ENCODE results near the gene NPB. TPM values are rescaled to one million over a fixed set of nuclear protein-coding genes. Genes with fewer than 3 reads are reported as not detected.

The NPB gene
- total RNA-seq, 8 experiments from 2014 or later = 0.15 to 0.92 (median 0.43) TPM; not detected in 1

DNA sequence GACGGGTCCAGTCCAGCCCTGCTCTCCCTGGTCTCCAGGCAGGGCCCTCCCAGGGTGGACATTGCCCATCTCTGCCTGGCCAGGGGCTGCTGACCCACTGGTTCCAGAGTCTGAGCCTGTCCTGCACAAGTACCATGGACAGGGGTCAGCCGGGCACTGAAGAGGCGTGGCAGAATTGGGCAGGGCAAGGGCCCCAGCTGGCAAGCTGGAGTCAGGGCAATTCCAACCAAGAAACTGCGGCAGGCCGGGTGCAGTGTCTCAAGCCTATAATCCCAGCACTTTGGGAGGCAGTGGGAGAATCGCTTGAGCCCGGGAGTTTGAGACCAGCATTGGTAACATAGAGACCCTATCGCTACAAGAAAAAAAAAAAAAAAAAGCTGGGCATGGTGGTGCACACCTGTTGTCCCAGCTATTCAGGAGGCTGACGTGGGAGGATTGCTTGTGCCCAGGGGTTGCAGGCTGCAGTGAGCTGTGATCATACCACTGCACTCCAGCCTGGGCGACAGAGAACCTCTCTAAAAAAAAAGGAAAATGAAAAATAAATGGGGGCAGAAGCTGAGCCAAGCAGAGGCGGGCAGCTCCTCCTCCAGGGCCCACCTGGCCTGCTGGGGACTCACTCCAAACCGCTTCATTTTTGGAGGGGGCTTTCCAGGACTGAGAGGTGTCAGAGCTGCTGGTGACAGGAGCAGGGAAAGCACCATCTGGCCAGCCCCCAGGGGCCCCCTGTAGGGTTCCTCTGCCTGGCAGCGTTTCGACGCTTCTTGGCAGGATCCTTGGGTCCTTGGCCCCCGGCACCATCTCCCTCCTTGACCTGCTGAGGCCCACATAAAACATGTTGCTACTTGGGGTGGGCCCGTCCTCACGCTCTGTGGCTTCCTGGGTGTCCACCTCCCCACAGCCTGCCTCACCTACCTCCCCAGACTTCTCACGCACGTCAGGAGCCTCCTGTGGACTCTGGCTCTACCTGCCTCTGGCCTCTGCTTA is 28.4 kb downstream of the NPB start:
- Histone ChIP-seq H3K4me3 (no peak overlapping the region), H3K4me1 (replicated peaks in 1 of 2) (peaks cover 13 to 15% of the 10 kb centered on the region in 2 donors), H3K27ac (no peak overlapping the region)
- WGBS, 10 experiments = 75 to 100% (median 88%) methylated on average over 2 to 9 of the region's 20 CpGs; no CpG with 5 or more reads in 2 of the 10 experiments
- in situ Hi-C loops (cut with MboI; ENCODE audit: low pct_unique_long_range_greater_than_20kb in 2 of 9, low sequenced_read_pairs in 9 of 9, unreplicated experiment in 9 of 9) = no loop called here
- ATAC-seq (replicated peaks in 6 of 8) = no peak

GRCh38 chr17:81931189-81931556 is 29.1 kb downstream of the NPB start:
- WGBS, 10 experiments = 68 to 80% methylated on average over 2 to 9 of the region's 13 CpGs; no CpG with 5 or more reads in 8 of the 10 experiments
- Histone ChIP-seq H3K4me3 (no peak overlapping the region), H3K4me1 (replicated peaks in 1 of 2) (peaks cover 18 to 19% of the 10 kb centered on the region in 2 donors), H3K27ac (no peak overlapping the region)
- in situ Hi-C loops (cut with MboI; ENCODE audit: low pct_unique_long_range_greater_than_20kb in 2 of 9, low sequenced_read_pairs in 9 of 9, unreplicated experiment in 9 of 9) = no loop called here
- ATAC-seq (replicated peaks in 6 of 8) = no peak

- in situ Hi-C loops (cut with MboI; ENCODE audit: low pct_unique_long_range_greater_than_20kb in 2 of 9, low sequenced_read_pairs in 9 of 9, unreplicated experiment in 9 of 9) = no loop called here
- Histone ChIP-seq H3K4me1 (replicated peaks in 1 of 2) (peaks cover 16 to 18% of the 10 kb centered on the region in 2 donors), H3K27ac (no peak overlapping the region), H3K4me3 (no peak overlapping the region)
- WGBS, 10 experiments = 15 to 83% methylated on average over 1 to 6 of the region's 15 CpGs; no CpG with 5 or more reads in 8 of the 10 experiments
- no peak for ATAC-seq (replicated peaks in 6 of 8)
These were observed 29.7 kb downstream of the NPB start for GRCh38 chr17:81931557-81932332.

DNA sequence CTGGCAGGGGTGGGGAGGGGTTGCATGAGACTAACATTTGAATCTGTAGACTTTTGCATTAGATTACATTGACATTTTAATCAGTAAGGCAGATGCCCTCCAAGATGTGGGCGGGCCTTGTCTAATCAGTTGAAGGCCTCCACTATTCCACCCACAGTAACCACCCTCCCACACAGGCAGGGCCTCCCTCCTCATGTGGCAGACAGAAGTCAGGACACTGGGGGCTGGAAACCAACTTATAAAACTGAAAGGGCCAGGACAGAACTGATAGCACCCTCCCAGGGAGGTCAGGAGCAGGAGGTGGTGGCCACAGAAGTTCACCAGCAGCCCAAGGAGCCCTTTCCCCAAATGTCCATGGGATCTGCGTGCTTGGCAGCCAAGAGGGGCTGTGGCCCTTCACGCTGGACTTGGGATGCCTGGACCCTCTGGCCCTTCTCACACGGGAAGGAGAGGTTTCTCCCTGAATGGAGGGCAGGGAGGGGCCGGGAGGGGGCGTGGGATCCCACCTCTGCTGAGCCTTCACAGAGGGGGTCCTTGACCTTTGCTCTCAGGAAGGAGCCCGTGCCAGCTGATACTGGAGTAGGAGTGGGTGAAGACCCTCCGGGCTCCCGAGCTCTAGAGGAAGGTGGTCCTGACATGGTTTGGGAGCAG is 30.4 kb downstream of the NPB start:
- no peak for ATAC-seq (replicated peaks in 6 of 8)
- in situ Hi-C loops (cut with MboI; ENCODE audit: low pct_unique_long_range_greater_than_20kb in 2 of 9, low sequenced_read_pairs in 9 of 9, unreplicated experiment in 9 of 9) = no loop called here
- 93 to 100% methylated on average over 1 to 3 of the region's 9 CpGs; no CpG with 5 or more reads in 8 of the 10 experiments for WGBS, 10 experiments

DNA sequence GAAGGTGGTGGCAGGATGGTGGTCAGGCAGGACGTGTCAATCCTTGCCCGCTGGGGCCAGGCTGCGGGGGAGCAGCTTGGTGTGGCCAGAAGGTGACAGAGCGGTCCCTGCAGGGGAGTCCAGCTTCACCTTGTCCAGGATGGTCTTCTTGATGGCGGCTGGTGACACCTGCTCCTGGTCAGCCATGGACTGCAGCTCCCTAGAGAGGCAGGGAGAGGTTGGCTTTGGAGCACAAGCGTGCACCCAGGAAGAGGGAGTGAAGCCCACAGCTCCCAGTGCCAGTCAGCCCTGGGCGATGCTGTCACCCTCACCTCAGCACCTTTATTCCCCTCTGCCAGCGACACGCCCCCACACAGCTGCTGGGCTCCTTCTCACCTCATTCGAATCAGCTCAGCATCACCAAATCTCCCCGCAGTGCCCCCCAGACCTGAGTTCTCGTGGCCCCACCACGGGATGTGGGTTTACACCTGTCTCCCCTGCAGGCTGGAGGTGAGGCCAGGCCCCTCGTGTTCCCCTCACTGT is 31.2 kb downstream of the NPB start:
- ATAC-seq (replicated peaks in 6 of 8) = no peak
- H3K4me1 ChIP-seq (replicated peaks in 1 of 2) = peaks cover 24 to 25% of the 10 kb centered on the region in 2 donors
- in situ Hi-C loops (cut with MboI; ENCODE audit: low pct_unique_long_range_greater_than_20kb in 2 of 9, low sequenced_read_pairs in 9 of 9, unreplicated experiment in 9 of 9) = no loop called here
- H3K4me3 ChIP-seq = no peak overlapping the region
- 60 to 97% (median 91%) methylated on average over 1 to 7 of the region's 14 CpGs; no CpG with 5 or more reads in 7 of the 10 experiments for WGBS, 10 experiments
- no peak overlapping the region for H3K27ac ChIP-seq

More for the DNA sequence above, 30.4 kb downstream of the NPB start:
- Histone ChIP-seq H3K4me1 (replicated peaks in 1 of 2) (peaks cover 16 to 18% of the 10 kb centered on the region in 2 donors), H3K4me3 (no peak overlapping the region), H3K27ac (no peak overlapping the region)

GRCh38 chr17:81934098-81934757 is 32.2 kb downstream of the NPB start:
- H3K4me1 ChIP-seq (replicated peaks in 1 of 2) = peaks cover 17 to 18% of the 10 kb centered on the region in 2 donors
- 91 to 94% methylated on average over 6 to 7 of the region's 23 CpGs; no CpG with 5 or more reads in 8 of the 10 experiments for WGBS, 10 experiments
- H3K27ac ChIP-seq = no peak overlapping the region
- ATAC-seq (replicated peaks in 6 of 8) = no peak
- in situ Hi-C loops (cut with MboI; ENCODE audit: low pct_unique_long_range_greater_than_20kb in 2 of 9, low sequenced_read_pairs in 9 of 9, unreplicated experiment in 9 of 9) = no loop called here
- no peak overlapping the region for H3K4me3 ChIP-seq

GRCh38 chr17:81934850-81935708 is 33.0 kb downstream of the NPB start:
- ATAC-seq (replicated peaks in 6 of 8) = no peak
- H3K27ac ChIP-seq = no peak overlapping the region
- in situ Hi-C loops (cut with MboI; ENCODE audit: low pct_unique_long_range_greater_than_20kb in 2 of 9, low sequenced_read_pairs in 9 of 9, unreplicated experiment in 9 of 9) = no loop called here
- WGBS, 10 experiments = 67 to 100% (median 87%) methylated on average over 2 to 9 of the region's 38 CpGs; no CpG with 5 or more reads in 5 of the 10 experiments
- no peak overlapping the region for H3K4me3 ChIP-seq
- H3K4me1 ChIP-seq (replicated peaks in 1 of 2) = peaks cover 18 to 20% of the 10 kb centered on the region in 2 donors

GRCh38 chr17:81935709-81936084 is 33.7 kb downstream of the NPB start:
- WGBS, 10 experiments = 80% methylated on average over 2 of the region's 6 CpGs; no CpG with 5 or more reads in 9 of the 10 experiments
- Histone ChIP-seq H3K4me1 (replicated peaks in 1 of 2) (peaks cover 18 to 20% of the 10 kb centered on the region in 2 donors), H3K4me3 (peak overlapping the region; percentile 49 to 76 (median 64)), H3K27ac (no peak overlapping the region)
- ATAC-seq (replicated peaks in 6 of 8) = no peak
- in situ Hi-C loops (cut with MboI; ENCODE audit: low pct_unique_long_range_greater_than_20kb in 2 of 9, low sequenced_read_pairs in 9 of 9, unreplicated experiment in 9 of 9) = no loop called here

DNA sequence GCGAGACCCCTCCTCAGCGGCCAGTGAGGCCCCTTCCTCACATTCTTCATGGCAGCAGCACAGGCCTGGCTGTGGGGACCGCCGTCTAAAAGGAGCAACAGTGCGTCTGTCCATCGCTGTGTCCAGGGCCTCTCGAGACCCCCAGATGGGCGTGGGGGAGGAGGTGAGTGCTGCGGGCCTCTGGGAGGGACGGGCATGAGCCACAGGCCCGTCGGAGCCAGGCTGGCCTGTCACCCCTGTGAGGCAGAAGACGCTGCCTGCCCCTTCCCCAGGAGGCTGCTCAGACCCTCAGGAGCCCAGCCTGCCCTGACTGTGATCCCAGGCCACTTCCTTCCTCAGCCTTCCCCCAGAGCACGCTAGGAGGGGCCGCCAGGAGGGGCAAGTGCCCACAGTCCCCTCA is 37.2 kb downstream of the NPB start:
- ATAC-seq (replicated peaks in 6 of 8) = no peak
- no CpG with 5 or more reads among the region's 15 CpGs for WGBS, 10 experiments
- Histone ChIP-seq H3K4me1 (replicated peaks in 1 of 2) (peaks cover 28 to 34% of the 10 kb centered on the region in 2 donors), H3K27ac (no peak overlapping the region), H3K4me3 (no peak overlapping the region)
- in situ Hi-C loops (cut with MboI; ENCODE audit: low pct_unique_long_range_greater_than_20kb in 2 of 9, low sequenced_read_pairs in 9 of 9, unreplicated experiment in 9 of 9) = no loop called here

- ATAC-seq (replicated peaks in 6 of 8) = peak in 1 of 8 experiments; percentile 3
- Histone ChIP-seq H3K4me1 (replicated peaks in 1 of 2) (peaks cover 28 to 34% of the 10 kb centered on the region in 2 donors), H3K27ac (no peak overlapping the region), H3K4me3 (no peak overlapping the region)
- in situ Hi-C loops (cut with MboI; ENCODE audit: low pct_unique_long_range_greater_than_20kb in 2 of 9, low sequenced_read_pairs in 9 of 9, unreplicated experiment in 9 of 9) = no loop called here
- WGBS, 10 experiments = 40 to 87% (median 80%) methylated on average over 1 to 7 of the region's 21 CpGs; no CpG with 5 or more reads in 7 of the 10 experiments
These were observed 37.9 kb downstream of the NPB start for GRCh38 chr17:81939881-81940385.

Measured in motor neuron (in vitro differentiated cells).